Osteocyte (in vitro differentiated cells): Measurements from ENCODE around the gene ZNF469. TPM values are rescaled to one million over a fixed set of nuclear protein-coding genes. Genes with fewer than 3 reads are reported as not detected.

Source experiments
- DNase-seq: peaks from one replicate; pipeline ENCODE4 v3.0.0; 2021; ENCODE audit warnings: mixed read lengths; ENCODE audit not compliant: unreplicated experiment; ENCODE audit errors: extremely low spot score
- H3K27ac Mint-ChIP-seq: one replicate; pipeline ENCODE4 v1.8.0; 2021; ENCODE audit warnings: mild to moderate bottlenecking, mixed read lengths; ENCODE audit not compliant: unreplicated experiment
- H3K27me3 Mint-ChIP-seq: one replicate; pipeline ENCODE4 v1.8.0; 2021; ENCODE audit warnings: mixed read lengths; ENCODE audit not compliant: unreplicated experiment
- H3K36me3 Mint-ChIP-seq: one replicate; pipeline ENCODE4 v1.8.0; 2021; ENCODE audit warnings: mixed read lengths; ENCODE audit not compliant: unreplicated experiment
- H3K4me1 Mint-ChIP-seq: one replicate; pipeline ENCODE4 v1.8.0; 2021; ENCODE audit warnings: mixed read lengths; ENCODE audit not compliant: unreplicated experiment
- H3K4me3 Mint-ChIP-seq: one replicate; pipeline ENCODE4 v1.8.0; 2021; ENCODE audit warnings: mild to moderate bottlenecking, moderate library complexity, mixed read lengths; ENCODE audit not compliant: unreplicated experiment
- H3K9me3 Mint-ChIP-seq: one replicate; pipeline ENCODE4 v1.8.0; 2021; ENCODE audit warnings: mixed read lengths; ENCODE audit not compliant: unreplicated experiment
- total RNA-seq: library from RNA; stranded (reverse); gene quantifications from 2 replicates; pipeline ENCODE4 v1.2.1, GENCODE V29; 2021
- TF ChIP-seq, protein P1 (sequence below): fragments of 200-600 bp; sonication (generic); IDR thresholded peaks from 2 replicates; pipeline ENCODE4 v1.5.0; 2021; ENCODE audit warnings: antibody characterized with exemption, mild to moderate bottlenecking, moderate library complexity

Gene ZNF469
- total RNA-seq, 1 donor from 2014 or later, result 4.1 TPM

DNA sequence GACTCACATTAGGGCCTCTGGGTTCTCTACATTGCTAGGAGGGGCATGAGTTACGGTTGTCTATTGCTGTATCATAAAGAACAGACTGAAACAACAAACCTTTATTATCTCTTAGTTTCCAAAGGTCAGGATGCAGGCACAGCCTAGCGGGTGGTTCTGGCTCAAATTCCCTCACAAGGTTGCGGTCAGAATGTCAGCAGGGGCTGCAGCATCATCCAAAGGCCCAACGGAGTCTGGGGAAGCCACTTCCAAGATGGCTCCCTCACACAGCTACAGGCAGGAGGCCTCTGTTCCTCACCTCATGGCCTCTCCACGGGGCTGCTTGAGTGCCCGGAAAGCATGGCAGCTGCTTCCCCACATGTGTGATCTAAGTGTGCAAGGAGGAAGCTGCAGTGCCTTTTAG is 40.7 kb downstream of the ZNF469 start:
- Mint-ChIP-seq H3K27ac (no peak overlapping the region), H3K4me1 (no peaks in the 10 kb centered on the region), H3K27me3 (no peaks in the 10 kb centered on the region), H3K9me3 (no peaks in the 10 kb centered on the region), H3K4me3 (no peak overlapping the region), H3K36me3 (no peaks in the 10 kb centered on the region)
- TF ChIP-seq, protein P1, sequence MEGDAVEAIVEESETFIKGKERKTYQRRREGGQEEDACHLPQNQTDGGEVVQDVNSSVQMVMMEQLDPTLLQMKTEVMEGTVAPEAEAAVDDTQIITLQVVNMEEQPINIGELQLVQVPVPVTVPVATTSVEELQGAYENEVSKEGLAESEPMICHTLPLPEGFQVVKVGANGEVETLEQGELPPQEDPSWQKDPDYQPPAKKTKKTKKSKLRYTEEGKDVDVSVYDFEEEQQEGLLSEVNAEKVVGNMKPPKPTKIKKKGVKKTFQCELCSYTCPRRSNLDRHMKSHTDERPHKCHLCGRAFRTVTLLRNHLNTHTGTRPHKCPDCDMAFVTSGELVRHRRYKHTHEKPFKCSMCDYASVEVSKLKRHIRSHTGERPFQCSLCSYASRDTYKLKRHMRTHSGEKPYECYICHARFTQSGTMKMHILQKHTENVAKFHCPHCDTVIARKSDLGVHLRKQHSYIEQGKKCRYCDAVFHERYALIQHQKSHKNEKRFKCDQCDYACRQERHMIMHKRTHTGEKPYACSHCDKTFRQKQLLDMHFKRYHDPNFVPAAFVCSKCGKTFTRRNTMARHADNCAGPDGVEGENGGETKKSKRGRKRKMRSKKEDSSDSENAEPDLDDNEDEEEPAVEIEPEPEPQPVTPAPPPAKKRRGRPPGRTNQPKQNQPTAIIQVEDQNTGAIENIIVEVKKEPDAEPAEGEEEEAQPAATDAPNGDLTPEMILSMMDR, result no peak
- no peak for DNase-seq

DNA sequence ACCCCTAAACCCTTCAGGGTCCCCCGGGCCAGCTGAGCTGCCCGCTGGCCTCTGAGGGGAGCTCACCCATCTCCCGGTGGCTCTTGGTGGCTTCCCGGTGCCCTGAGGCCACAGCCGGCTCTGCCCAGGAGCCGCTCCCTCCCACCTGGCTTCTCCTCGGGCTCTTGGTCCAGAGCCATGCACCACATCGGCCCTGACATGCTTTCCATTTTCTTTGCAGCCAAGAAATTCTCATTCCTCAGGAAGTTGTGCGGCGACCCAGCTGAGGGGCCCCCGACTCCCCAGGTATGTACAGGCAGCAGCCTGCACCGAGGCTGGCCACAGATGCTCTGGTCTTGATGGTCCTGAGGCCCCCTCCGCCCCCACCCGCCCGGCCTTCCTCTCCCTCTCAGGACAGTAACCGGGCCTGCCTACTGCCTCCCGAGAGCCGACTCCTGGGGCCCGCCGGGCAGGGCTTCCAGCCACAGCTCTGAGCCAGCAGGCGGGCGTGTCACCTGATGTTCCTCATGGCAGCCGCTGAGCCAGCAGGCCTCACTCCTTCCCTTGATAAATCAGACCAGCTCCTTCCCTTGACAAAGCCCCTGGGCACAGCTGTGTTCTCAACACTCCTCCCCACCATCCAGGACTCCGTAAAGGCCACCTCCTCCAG is 42.0 kb downstream of the ZNF469 start:
- H3K27ac Mint-ChIP-seq, result no peak overlapping the region
- TF ChIP-seq, protein P1, result no peak

DNA sequence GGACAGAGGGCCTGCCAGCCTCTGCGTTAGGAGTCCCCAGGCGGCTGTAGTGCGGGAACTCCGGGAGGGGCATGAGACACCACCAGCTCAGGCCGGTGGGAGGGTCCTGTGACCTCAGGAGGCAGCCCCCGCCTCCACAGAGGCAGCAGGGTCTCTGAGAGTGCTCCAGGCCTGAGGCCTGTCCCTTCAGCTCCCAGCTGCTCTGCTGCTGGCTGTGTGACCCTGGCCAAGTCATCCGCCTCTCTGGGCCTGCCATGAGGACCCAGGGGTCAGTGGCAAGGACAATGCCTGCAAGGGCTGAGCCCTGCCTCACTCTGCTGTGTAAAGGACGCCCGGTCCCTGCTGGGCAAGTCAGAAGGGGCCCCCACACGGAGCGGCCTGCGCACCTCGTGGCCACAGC is 43.3 kb downstream of the ZNF469 start:
- no peaks in the 10 kb centered on the region for H3K27me3 Mint-ChIP-seq
- no peaks in the 10 kb centered on the region for H3K9me3 Mint-ChIP-seq
- DNase-seq, result no peak
- H3K36me3 Mint-ChIP-seq, result no peaks in the 10 kb centered on the region
- TF ChIP-seq, protein P1, result no peak
- H3K27ac Mint-ChIP-seq, result no peak overlapping the region
- no peak overlapping the region for H3K4me3 Mint-ChIP-seq
- H3K4me1 Mint-ChIP-seq, result no peaks in the 10 kb centered on the region

More for the DNA sequence above, 42.0 kb downstream of the ZNF469 start:
- no peak for DNase-seq
- no peaks in the 10 kb centered on the region for H3K9me3 Mint-ChIP-seq
- H3K36me3 Mint-ChIP-seq, result no peaks in the 10 kb centered on the region
- H3K4me1 Mint-ChIP-seq, result no peaks in the 10 kb centered on the region
- no peaks in the 10 kb centered on the region for H3K27me3 Mint-ChIP-seq
- no peak overlapping the region for H3K4me3 Mint-ChIP-seq

- H3K27me3 Mint-ChIP-seq, result no peaks in the 10 kb centered on the region
- TF ChIP-seq, protein P1, result no peak
- H3K9me3 Mint-ChIP-seq, result no peaks in the 10 kb centered on the region
- H3K27ac Mint-ChIP-seq, result no peak overlapping the region
- H3K4me3 Mint-ChIP-seq, result no peak overlapping the region
- no peaks in the 10 kb centered on the region for H3K36me3 Mint-ChIP-seq
- no peak for DNase-seq
- H3K4me1 Mint-ChIP-seq, result no peaks in the 10 kb centered on the region
These were observed 44.6 kb downstream of the ZNF469 start for GRCh38 chr16:88427376-88427775.

GRCh38 chr16:88428156-88428555 is 45.4 kb downstream of the ZNF469 start:
- H3K4me1 Mint-ChIP-seq, result no peaks in the 10 kb centered on the region
- no peak overlapping the region for H3K4me3 Mint-ChIP-seq
- no peak overlapping the region for H3K27ac Mint-ChIP-seq
- no peak for DNase-seq
- TF ChIP-seq, protein P1, result no peak
- no peaks in the 10 kb centered on the region for H3K36me3 Mint-ChIP-seq
- no peaks in the 10 kb centered on the region for H3K27me3 Mint-ChIP-seq
- H3K9me3 Mint-ChIP-seq, result no peaks in the 10 kb centered on the region
